GM21723 (cell line): ENCODE results near the gene TM9SF3.
A peak's percentile ranks its signal among the peaks of the same experiment; 100 is the strongest.

Experiments used
- ATAC-seq: cut with Tn5 transposase; IDR thresholded peaks from one replicate; pipeline ENCODE4 v1.9.1; 2021; ENCODE audit warnings: mild to moderate bottlenecking, moderate library complexity; ENCODE audit not compliant: unreplicated experiment

Gene TM9SF3

GRCh38 chr10:96586419-96587263 lies at the start of gene TM9SF3:
TM9SF3 (minus strand) TSS chr10:96587012; CDS start chr10:96586835, 177 bp downstream.
- ATAC-seq, result peak; percentile 83

- ATAC-seq, result no peak
These were observed 49.7 kb upstream of the TM9SF3 start for GRCh38 chr10:96636551-96636950.

- ATAC-seq, result no peak
These were observed 46.3 kb upstream of the TM9SF3 start for GRCh38 chr10:96632974-96633710.

- ATAC-seq, result no peak
These were observed 40.5 kb upstream of the TM9SF3 start for GRCh38 chr10:96627292-96627691.

- ATAC-seq, result no peak
These were observed 40.0 kb upstream of the TM9SF3 start for GRCh38 chr10:96626795-96627194.

- ATAC-seq, result no peak
These were observed 38.4 kb upstream of the TM9SF3 start for GRCh38 chr10:96625173-96625572.

GRCh38 chr10:96622013-96622787 lies 35.4 kb upstream of the TM9SF3 start:
- ATAC-seq, result no peak

- ATAC-seq, result no peak
These were observed 33.3 kb upstream of the TM9SF3 start for GRCh38 chr10:96619796-96620773.

GRCh38 chr10:96619120-96619519 lies 32.3 kb upstream of the TM9SF3 start:
- ATAC-seq, result no peak

- no peak for ATAC-seq
These were observed 31.8 kb upstream of the TM9SF3 start for GRCh38 chr10:96618653-96619052.

- ATAC-seq, result no peak
These were observed 30.1 kb upstream of the TM9SF3 start for GRCh38 chr10:96616961-96617360.

GRCh38 chr10:96614515-96614914 lies 27.7 kb upstream of the TM9SF3 start:
- ATAC-seq, result no peak

- ATAC-seq, result no peak
These were observed 26.8 kb upstream of the TM9SF3 start for GRCh38 chr10:96613576-96613975.

GRCh38 chr10:96612055-96612830 lies 25.4 kb upstream of the TM9SF3 start:
- no peak for ATAC-seq

- no peak for ATAC-seq
These were observed 24.0 kb upstream of the TM9SF3 start for GRCh38 chr10:96610817-96611216.

- no peak for ATAC-seq
These were observed 22.7 kb upstream of the TM9SF3 start for GRCh38 chr10:96609510-96609909.

- ATAC-seq, result no peak
These were observed 22.0 kb upstream of the TM9SF3 start for GRCh38 chr10:96608805-96609204.

- no peak for ATAC-seq
These were observed 21.4 kb upstream of the TM9SF3 start for GRCh38 chr10:96608262-96608661.

- no peak for ATAC-seq
These were observed 20.1 kb upstream of the TM9SF3 start for GRCh38 chr10:96606946-96607345.
